GM21390 (cell line): ENCODE data around the gene MAPK8.
"Not testable (repeated sequence)": the region's sequence is repeated elsewhere in the genome, so short reads cannot be mapped to it uniquely, and the experiment has no call there.

Experiments used
- ATAC-seq: cut with Tn5 transposase; IDR thresholded peaks from one replicate; pipeline ENCODE4 v1.9.1; 2021; ENCODE audit not compliant: unreplicated experiment

MAPK8 gene

GRCh38 chr10:48414778-48415177 is 108.3 kb downstream of the MAPK8 start:
- no peak for ATAC-seq

- no peak for ATAC-seq
Measured at GRCh38 chr10:48416584-48417232, 110.2 kb downstream of the MAPK8 start.

GRCh38 chr10:48417374-48417773 is 110.9 kb downstream of the MAPK8 start:
- ATAC-seq = no peak

GRCh38 chr10:48418189-48418788 is 111.8 kb downstream of the MAPK8 start:
- ATAC-seq = no peak

GRCh38 chr10:48419714-48420113 is 113.2 kb downstream of the MAPK8 start:
- no peak for ATAC-seq

- not testable (repeated sequence) for ATAC-seq
Measured at GRCh38 chr10:48421862-48422261, 115.4 kb downstream of the MAPK8 start.

- no peak for ATAC-seq
Measured at GRCh38 chr10:48423884-48424283, 117.4 kb downstream of the MAPK8 start.

GRCh38 chr10:48428896-48429295 is 122.4 kb downstream of the MAPK8 start:
- no peak for ATAC-seq

- ATAC-seq = no peak
Measured at GRCh38 chr10:48429309-48429708, 122.8 kb downstream of the MAPK8 start.

- ATAC-seq = no peak
Measured at GRCh38 chr10:48430402-48430993, 124.0 kb downstream of the MAPK8 start.

GRCh38 chr10:48431871-48432270 is 125.4 kb downstream of the MAPK8 start:
- no peak for ATAC-seq

- ATAC-seq = no peak
Measured at GRCh38 chr10:48437546-48437945, 131.1 kb downstream of the MAPK8 start.

- no peak for ATAC-seq
Measured at GRCh38 chr10:48439031-48439430, 132.6 kb downstream of the MAPK8 start.

GRCh38 chr10:48439581-48440041 is 133.1 kb downstream of the MAPK8 start:
- ATAC-seq = no peak

GRCh38 chr10:48440771-48441170 is 134.3 kb downstream of the MAPK8 start:
- no peak for ATAC-seq

GRCh38 chr10:48442090-48442808 is 135.8 kb downstream of the MAPK8 start:
- no peak for ATAC-seq

- no peak for ATAC-seq
Measured at GRCh38 chr10:48442809-48443177, 136.3 kb downstream of the MAPK8 start.

- ATAC-seq = no peak
Measured at GRCh38 chr10:48444266-48444665, 137.8 kb downstream of the MAPK8 start.

- ATAC-seq = no peak
Measured at GRCh38 chr10:48444861-48445841, 138.7 kb downstream of the MAPK8 start.

- ATAC-seq = no peak
Measured at GRCh38 chr10:48445932-48446331, 139.5 kb downstream of the MAPK8 start.

- no peak for ATAC-seq
Measured at GRCh38 chr10:48446785-48447184, 140.3 kb downstream of the MAPK8 start.
